NCI-H524 treated with DMSO at 0.1 percent for 48 hours (cell line): Measurements from ENCODE around the gene MICAL2.

Experiments used
- DNase-seq: peaks from one replicate; lab custom pipeline; 2025; lab: John Stamatoyannopoulos, UW

Gene MICAL2

GRCh38 chr11:12189543-12190235 is 79.3 kb downstream of the MICAL2 start:
- no peak for DNase-seq

DNA sequence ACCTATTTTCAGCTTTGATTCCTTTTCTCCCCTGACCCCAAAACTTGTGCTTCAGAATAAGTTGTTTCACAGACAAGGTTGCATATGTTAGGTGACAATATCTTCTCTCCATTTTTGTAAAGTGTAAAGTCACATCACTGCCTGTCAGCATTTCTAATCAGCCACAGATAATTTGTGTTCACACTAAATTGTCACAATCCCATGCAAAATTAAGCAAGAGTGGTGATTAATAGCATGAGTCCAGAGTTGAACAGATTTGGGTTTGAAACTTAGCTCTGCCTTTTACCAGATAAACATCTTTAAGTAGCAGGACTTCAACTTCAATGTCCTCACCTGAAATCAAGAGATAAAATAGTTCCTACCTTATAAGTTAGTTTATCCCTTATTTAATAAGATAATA is 80.1 kb downstream of the MICAL2 start:
- no peak for DNase-seq

GRCh38 chr11:12192794-12193514 is 82.6 kb downstream of the MICAL2 start:
- no peak for DNase-seq

GRCh38 chr11:12193515-12194336 is 83.3 kb downstream of the MICAL2 start:
- DNase-seq: no peak

GRCh38 chr11:12195768-12196167 is 85.4 kb downstream of the MICAL2 start:
- no peak for DNase-seq

DNA sequence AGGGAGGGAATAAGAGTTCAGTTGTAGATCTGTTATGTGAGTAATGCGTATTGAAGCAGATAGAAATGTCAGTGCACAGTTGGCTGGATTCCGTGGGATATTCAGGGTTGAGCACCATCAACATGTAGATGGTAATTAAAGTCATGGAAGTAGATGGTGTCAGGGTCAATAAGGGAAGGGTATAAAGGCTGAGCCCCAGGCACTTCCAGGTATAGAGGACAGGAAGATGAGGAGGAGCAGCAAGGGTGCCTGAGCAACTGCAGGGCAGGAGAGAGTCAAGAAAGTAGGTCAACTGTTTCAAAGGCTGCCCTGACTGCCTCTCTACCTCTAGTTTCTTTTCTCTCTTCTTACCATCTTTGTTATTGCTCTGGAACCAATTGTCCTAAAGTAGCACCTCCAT is 85.9 kb downstream of the MICAL2 start:
- no peak for DNase-seq

- no peak for DNase-seq
These were observed 86.5 kb downstream of the MICAL2 start for GRCh38 chr11:12196872-12197271.

GRCh38 chr11:12198251-12199222 is 88.1 kb downstream of the MICAL2 start:
- DNase-seq: no peak

GRCh38 chr11:12199231-12199948 is 89.0 kb downstream of the MICAL2 start:
- no peak for DNase-seq

- DNase-seq: no peak
These were observed 90.0 kb downstream of the MICAL2 start for GRCh38 chr11:12200279-12200990.

- DNase-seq: no peak
These were observed 90.9 kb downstream of the MICAL2 start for GRCh38 chr11:12200991-12201985.

DNA sequence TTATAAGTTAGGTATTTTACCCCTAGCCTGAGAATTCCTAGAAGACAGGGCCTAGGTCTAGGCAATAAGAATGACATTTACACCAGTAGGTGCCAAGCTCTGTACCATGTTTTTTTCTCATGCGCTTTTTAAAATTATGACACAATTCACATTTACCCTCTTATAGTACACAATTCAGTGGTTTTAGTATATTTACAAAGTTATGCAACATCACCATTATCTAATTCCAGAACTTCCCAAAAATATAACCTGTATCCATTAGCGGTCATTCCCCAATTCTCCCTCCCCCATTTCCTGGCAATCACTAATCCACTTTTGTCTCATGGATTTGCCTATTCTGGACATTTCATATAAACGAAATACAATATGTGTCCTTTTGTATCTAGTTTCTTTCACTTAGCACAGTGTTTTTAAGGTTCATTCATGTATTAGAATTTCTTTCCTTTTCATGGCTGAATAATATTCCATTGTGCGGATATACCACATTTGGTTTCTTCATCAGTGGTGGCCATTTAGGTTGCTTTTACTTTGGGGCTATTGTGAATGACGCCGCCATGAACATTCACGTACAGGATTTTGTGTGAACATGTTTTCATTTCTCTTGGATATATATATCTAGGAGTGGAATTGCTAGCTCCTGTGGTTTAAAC is 92.4 kb downstream of the MICAL2 start:
- DNase-seq: no peak

- no peak for DNase-seq
These were observed 94.1 kb downstream of the MICAL2 start for GRCh38 chr11:12204506-12204905.

GRCh38 chr11:12205330-12205729 is 94.9 kb downstream of the MICAL2 start:
- DNase-seq: no peak

- DNase-seq: no peak
These were observed 96.1 kb downstream of the MICAL2 start for GRCh38 chr11:12206529-12206928.

DNA sequence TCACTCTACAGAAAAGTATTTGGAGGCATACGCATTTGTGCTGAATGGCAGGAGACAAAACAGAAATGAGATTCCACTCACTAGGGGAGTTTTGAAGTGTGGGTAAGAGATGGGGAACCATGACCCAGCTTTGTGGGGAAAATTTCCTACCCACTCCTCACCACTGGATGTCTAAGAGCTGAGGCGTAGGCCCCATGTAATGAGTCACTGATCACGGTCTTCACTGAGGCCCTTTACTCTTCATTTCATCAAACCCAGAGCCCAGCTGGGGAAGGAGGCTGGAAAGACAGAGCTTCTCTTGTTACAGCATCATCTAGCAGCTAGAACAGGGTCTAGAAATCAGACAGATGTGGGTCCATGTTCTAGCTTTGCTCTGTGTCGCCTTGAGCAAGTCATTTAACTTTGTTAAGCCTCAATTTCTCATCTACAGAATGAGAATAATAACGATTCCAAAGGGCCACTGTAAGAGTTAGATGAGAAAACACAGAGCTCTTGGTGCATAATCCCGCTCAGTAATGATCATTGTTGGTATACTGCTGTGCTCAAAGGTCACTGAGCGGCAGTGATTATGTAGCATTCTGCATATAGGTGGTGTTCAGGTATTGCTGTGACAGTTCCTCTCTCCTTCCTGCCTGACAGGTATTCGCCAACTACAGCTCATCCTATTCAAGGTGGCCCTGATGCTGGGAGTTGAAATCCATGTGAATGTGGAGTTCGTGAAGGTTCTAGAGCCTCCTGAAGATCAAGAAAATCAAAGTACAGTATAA is 97.2 kb downstream of the MICAL2 start:
- DNase-seq: no peak

GRCh38 chr11:12209096-12209495 is 98.7 kb downstream of the MICAL2 start:
- no peak for DNase-seq

GRCh38 chr11:12210200-12210599 is 99.8 kb downstream of the MICAL2 start:
- DNase-seq: no peak
